Smooth muscle cell (in vitro differentiated cells): ENCODE results near the gene MAP4K1. TPM values are rescaled to one million over a fixed set of nuclear protein-coding genes. Genes with fewer than 3 reads are reported as not detected.
A peak's percentile ranks its signal among the peaks of the same experiment; 100 is the strongest.

ENCODE experiments used
- DNase-seq: peaks from one replicate; lab custom pipeline; 2025; ENCODE audit not compliant: unreplicated experiment; lab: John Stamatoyannopoulos, UW
- H2AFZ ChIP-seq: fragments of 200-600 bp; sonication (generic); 2 replicates; pipeline ENCODE4 v1.6.0; 2016; ENCODE audit warnings: antibody characterized with exemption, low read depth, mild to moderate bottlenecking
- H3F3A ChIP-seq: fragments of 200-600 bp; sonication (generic); 2 replicates; pipeline ENCODE4 v1.6.0; 2017; ENCODE audit warnings: antibody characterized with exemption, low read depth
- H3K27ac ChIP-seq: fragments of 200-600 bp; sonication (generic); 2 replicates; pipeline ENCODE4 v1.5.1; 2016; ENCODE audit warnings: low read depth, mild to moderate bottlenecking
- H3K27me3 ChIP-seq: fragments of 200-600 bp; sonication (generic); 2 replicates; pipeline ENCODE4 v1.6.1; 2016; ENCODE audit warnings: low read depth, mild to moderate bottlenecking
- H3K36me3 ChIP-seq: fragments of 200-600 bp; sonication (generic); 2 replicates; pipeline ENCODE4 v1.5.1; 2016; ENCODE audit warnings: low read depth
- H3K4me1 ChIP-seq: fragments of 200-600 bp; sonication (generic); 2 replicates; pipeline ENCODE4 v1.5.1; 2016; ENCODE audit warnings: low read depth
- H3K4me2 ChIP-seq: fragments of 200-600 bp; sonication (generic); 2 replicates; pipeline ENCODE4 v1.6.0; 2016; ENCODE audit warnings: mild to moderate bottlenecking
- H3K4me3 ChIP-seq: fragments of 200-600 bp; sonication (generic); 2 replicates; pipeline ENCODE4 v1.5.1; 2016; ENCODE audit warnings: mild to moderate bottlenecking
- H3K79me2 ChIP-seq: fragments of 200-600 bp; sonication (generic); 2 replicates; pipeline ENCODE4 v1.6.0; 2016; ENCODE audit warnings: low read depth, mild to moderate bottlenecking
- H3K9ac ChIP-seq: fragments of 200-600 bp; sonication (generic); 2 replicates; pipeline ENCODE4 v1.6.0; 2016; ENCODE audit warnings: low read depth
- H3K9me3 ChIP-seq: fragments of 200-600 bp; sonication (generic); replicated peaks from 2 replicates; pipeline ENCODE4 v1.5.1; 2016; ENCODE audit warnings: low read depth
- H4K20me1 ChIP-seq: fragments of 200-600 bp; sonication (generic); 2 replicates; pipeline ENCODE4 v1.6.0; 2016; ENCODE audit warnings: low read depth
- CTCF ChIP-seq: fragments of 200-600 bp; sonication (generic); IDR thresholded peaks from 2 replicates; pipeline ENCODE4 v1.5.1; 2017; ENCODE audit warnings: borderline replicate concordance, mild to moderate bottlenecking, antibody characterized with exemption; ENCODE audit not compliant: insufficient read depth, poor library complexity, severe bottlenecking
- WGBS: methylation state at CpG from one replicate; pipeline ENCODE4 v1.1.7; 2016; ENCODE audit warnings: low lambda C conversion rate; 5-methylcytosine and 5-hydroxymethylcytosine counted together
- polyA plus RNA-seq: library from polyadenylated mRNA; unstranded; fragments of >200 nt; fragmentation: Nextera tagmentation; extraction: Ambion mirVana; gene quantifications from 2 replicates; pipeline ENCODE4 v1.2.1, GENCODE V29; 2016
- total RNA-seq: library from RNA; depleted of rRNA; stranded (reverse); fragments of >200 nt; gene quantifications from 2 replicates; pipeline ENCODE4 v1.2.3, GENCODE V29; 2014

Gene MAP4K1
- total and polyA plus RNA-seq, 2 experiments from 2014 or later = 0.22 to 0.91 TPM

GRCh38 chr19:38647368-38647965 is 29.7 kb upstream of the MAP4K1 start, which contains the start of gene ACTN4:
TSS of gene ACTN4 (plus strand) at chr19:38647649. CDS start at chr19:38647746, 97 bp downstream.
- Histone ChIP-seq H3K4me2 (peak within 1 kb of the TSS; percentile 92), H3K4me3 (peak within 1 kb of the TSS; percentile 100), H3K27me3 (no peaks in the 10 kb centered on the region), H3K27ac (peak within 1 kb of the TSS; percentile 100), H3K79me2 (peaks cover 50% of the 10 kb centered on the region), H3K9ac (peak within 1 kb of the TSS; percentile 97), H2AFZ (no peak within 1 kb of the TSS), H3K4me1 (peaks cover 24% of the 10 kb centered on the region), H3K36me3 (no peaks in the 10 kb centered on the region), H4K20me1 (peaks cover 49% of the 10 kb centered on the region), H3K9me3 (no peaks in the 10 kb centered on the region), H3F3A (peaks cover 10% of the 10 kb centered on the region)
- under 1% methylated on average over 64 of the region's 77 CpGs for WGBS
- no peak for TF ChIP-seq CTCF
- DNase-seq = peak; percentile 99

GRCh38 chr19:38644719-38645118 is 27.0 kb upstream of the MAP4K1 start:
- WGBS = 83% methylated on average over 8 of the region's 8 CpGs
- peaks cover 22% of the 10 kb centered on the region for H4K20me1 ChIP-seq
- no peaks in the 10 kb centered on the region for H3K36me3 ChIP-seq
- H3K4me2 ChIP-seq = no peak overlapping the region
- DNase-seq = no peak
- H2AFZ ChIP-seq = no peak overlapping the region
- no peak overlapping the region for H3K9ac ChIP-seq
- H3K9me3 ChIP-seq = no peaks in the 10 kb centered on the region
- H3F3A ChIP-seq = peaks cover 4% of the 10 kb centered on the region
- H3K4me3 ChIP-seq = no peak overlapping the region
- no peak overlapping the region for H3K27ac ChIP-seq
- peaks cover under 1% of the 10 kb centered on the region for H3K4me1 ChIP-seq
- no peaks in the 10 kb centered on the region for H3K27me3 ChIP-seq
- no peak for TF ChIP-seq CTCF
- peaks cover 22% of the 10 kb centered on the region for H3K79me2 ChIP-seq

GRCh38 chr19:38642176-38642575 is 24.4 kb upstream of the MAP4K1 start:
- Histone ChIP-seq H3K9ac (no peak overlapping the region), H3K36me3 (no peaks in the 10 kb centered on the region), H3K27me3 (no peaks in the 10 kb centered on the region), H3K4me2 (no peak overlapping the region), H3K79me2 (no peaks in the 10 kb centered on the region), H3K9me3 (no peaks in the 10 kb centered on the region), H3F3A (no peaks in the 10 kb centered on the region), H3K4me3 (no peak overlapping the region), H2AFZ (no peak overlapping the region), H4K20me1 (no peaks in the 10 kb centered on the region), H3K4me1 (no peaks in the 10 kb centered on the region), H3K27ac (no peak overlapping the region)
- WGBS = 68% methylated on average over 9 of the region's 9 CpGs
- no peak for TF ChIP-seq CTCF
- no peak for DNase-seq

GRCh38 chr19:38640368-38640767 is 22.6 kb upstream of the MAP4K1 start:
- no peak for DNase-seq
- H3K36me3 ChIP-seq = no peaks in the 10 kb centered on the region
- no peaks in the 10 kb centered on the region for H3K9me3 ChIP-seq
- no peak overlapping the region for H3K4me2 ChIP-seq
- no peak overlapping the region for H3K27ac ChIP-seq
- no peak overlapping the region for H3K4me3 ChIP-seq
- no peak for TF ChIP-seq CTCF
- H3K4me1 ChIP-seq = no peaks in the 10 kb centered on the region
- WGBS = 55% methylated on average over 4 of the region's 4 CpGs
- no peaks in the 10 kb centered on the region for H3K79me2 ChIP-seq
- H3K9ac ChIP-seq = no peak overlapping the region
- no peaks in the 10 kb centered on the region for H3K27me3 ChIP-seq
- H2AFZ ChIP-seq = no peak overlapping the region
- H4K20me1 ChIP-seq = no peaks in the 10 kb centered on the region
- H3F3A ChIP-seq = peaks cover 5% of the 10 kb centered on the region
